GM20000 (cell line): ENCODE measurements around the gene GNB3.

Experiments
- DNase-seq: peaks from one replicate; pipeline ENCODE4 v3.0.0; 2012; ENCODE audit warnings: low spot score
- CTCF ChIP-seq: IDR thresholded peaks from 2 replicates; pipeline ENCODE4 v1.5.1; 2012; ENCODE audit warnings: mild to moderate bottlenecking, control low read depth; ENCODE audit errors: extremely low read depth, missing control alignments

Gene GNB3

DNA sequence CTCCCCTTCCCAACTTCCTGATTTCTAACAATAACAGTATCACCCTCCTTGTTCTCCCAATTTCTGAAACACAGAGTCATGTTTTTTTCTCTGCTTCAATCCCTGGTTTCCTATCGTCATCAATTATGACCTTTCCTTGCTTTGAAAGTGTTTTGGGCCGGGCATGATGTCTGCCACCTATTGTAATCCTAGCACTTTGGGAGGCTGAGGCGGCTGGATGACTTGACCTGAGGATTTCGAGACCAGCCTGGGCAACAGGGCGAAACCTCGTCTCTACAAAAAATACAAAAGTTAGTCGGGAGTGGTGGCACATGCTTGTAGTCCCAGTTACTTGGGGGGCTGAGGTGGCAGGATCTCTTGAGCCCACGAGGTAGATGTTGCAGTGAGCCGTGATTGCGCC lies 31.7 kb upstream of the GNB3 start:
- no peak for TF ChIP-seq CTCF
- DNase-seq: no peak

GRCh38 chr12:6810758-6811157 lies 30.0 kb upstream of the GNB3 start:
- no peak for TF ChIP-seq CTCF
- no peak for DNase-seq

GRCh38 chr12:6813363-6813762 lies 27.4 kb upstream of the GNB3 start:
- TF ChIP-seq CTCF: no peak
- no peak for DNase-seq

DNA sequence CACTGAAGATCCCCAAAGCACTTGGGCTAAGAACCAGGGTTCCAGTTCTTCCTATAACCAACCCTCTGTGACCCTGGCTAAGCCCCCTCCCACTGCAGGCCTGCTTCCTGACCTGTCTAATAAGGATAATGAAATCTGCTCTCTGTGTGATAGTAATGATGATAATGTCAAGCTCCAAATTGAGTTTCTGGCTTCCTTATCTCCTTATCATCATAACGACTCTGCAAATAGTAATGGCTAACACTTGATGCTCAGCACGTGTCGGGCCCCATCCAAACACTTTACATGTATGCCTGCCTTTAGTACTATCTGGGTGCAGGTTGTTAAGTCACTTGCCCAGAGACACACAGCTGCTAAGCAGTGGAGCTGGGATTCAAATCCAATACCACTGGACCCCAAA lies 24.1 kb upstream of the GNB3 start:
- TF ChIP-seq CTCF: no peak
- DNase-seq: no peak

GRCh38 chr12:6817098-6817497 lies 23.6 kb upstream of the GNB3 start:
- no peak for DNase-seq
- no peak for TF ChIP-seq CTCF

DNA sequence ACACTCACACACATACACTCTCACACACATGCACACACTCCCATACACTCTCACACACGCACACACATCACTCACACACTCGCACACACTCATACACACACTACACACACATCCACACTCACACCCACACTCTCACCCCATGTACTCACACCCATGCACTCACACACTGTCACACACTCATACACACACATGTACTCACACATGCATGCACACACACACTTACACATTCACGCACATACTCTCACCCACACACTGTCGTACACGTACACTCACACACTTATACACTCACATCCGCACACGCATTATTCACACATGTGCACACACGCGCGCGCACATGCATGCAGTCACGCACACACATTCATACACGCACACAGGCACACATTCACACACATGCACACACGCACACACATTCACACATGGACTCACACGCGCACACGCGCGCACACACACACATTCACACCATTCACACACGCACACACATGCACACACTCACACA lies 23.0 kb upstream of the GNB3 start:
- TF ChIP-seq CTCF: no peak
- no peak for DNase-seq

DNA sequence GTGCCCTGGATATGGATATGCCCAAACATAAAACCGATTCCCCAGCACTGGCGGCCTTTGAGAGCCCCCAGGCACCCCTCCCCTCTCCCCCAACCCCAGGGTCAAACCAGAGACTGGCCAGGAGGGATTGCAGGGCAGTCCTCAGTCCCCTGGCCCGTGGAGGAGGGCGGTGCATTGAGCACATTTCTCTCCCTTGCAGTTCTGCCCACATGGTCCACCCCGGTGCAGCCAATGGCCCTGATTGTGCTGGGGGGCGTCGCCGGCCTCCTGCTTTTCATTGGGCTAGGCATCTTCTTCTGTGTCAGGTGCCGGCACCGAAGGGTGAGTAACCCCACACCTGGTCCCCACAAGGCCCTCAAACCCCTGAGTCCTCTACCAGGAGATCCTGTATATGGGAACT lies 22.5 kb upstream of the GNB3 start:
- TF ChIP-seq CTCF: no peak
- no peak for DNase-seq

- DNase-seq: no peak
- TF ChIP-seq CTCF: no peak
Observed at GRCh38 chr12:6818645-6819044, 22.1 kb upstream of the GNB3 start.
